NCI-H460 (cell line): ENCODE results near the gene SFSWAP. TPM values are rescaled to one million over a fixed set of nuclear protein-coding genes. Genes with fewer than 3 reads are reported as not detected.

Experiments used
- DNase-seq: peaks from one replicate; pipeline ENCODE4 v3.0.0-alpha.2; 2016; ENCODE audit warnings: low read depth; ENCODE audit errors: extremely low read depth
- total RNA-seq: library from RNA; depleted of rRNA; stranded (reverse); fragments of >200 nt; shearing (Covaris generic); gene quantifications from 2 replicates; pipeline ENCODE4 v1.2.3, GENCODE V29; 2014

The SFSWAP gene
- total RNA-seq, 1 experiment from 2014 or later: 34.6 TPM

DNA sequence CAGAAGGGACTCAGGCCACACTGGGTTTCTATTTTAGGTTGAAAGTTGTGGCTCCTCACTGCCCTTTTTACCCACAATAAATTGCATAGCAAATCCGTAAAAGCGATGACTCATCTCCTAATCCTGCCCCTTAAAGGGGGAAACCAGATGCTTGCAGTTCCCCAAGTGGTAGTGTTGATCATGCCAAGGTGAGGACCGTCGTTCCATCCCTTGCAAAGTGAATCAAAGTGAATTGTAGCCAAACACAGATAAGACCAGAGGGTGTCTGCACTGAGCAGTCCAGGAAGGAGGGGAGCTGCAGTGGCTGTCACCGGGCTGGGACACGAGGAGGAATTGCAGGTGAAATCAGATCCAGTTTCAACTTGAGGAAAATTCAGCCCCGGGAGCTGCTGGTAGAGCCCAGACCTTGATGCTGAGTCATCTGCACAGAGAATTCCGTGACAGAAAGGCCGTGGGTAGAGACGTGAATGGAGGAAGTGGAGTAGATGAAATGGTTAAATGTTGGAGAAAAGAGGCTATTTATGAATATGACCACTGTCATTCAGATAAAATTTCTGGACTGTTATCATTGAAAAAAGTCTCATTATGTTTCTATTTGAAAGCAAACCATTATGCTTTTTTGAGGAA lies 73.1 kb downstream of the SFSWAP start:
- peak; percentile 25 for DNase-seq

GRCh38 chr12:131784909-131785762 lies 74.2 kb downstream of the SFSWAP start:
- DNase-seq: no peak

- DNase-seq: no peak
These were observed 75.0 kb downstream of the SFSWAP start for GRCh38 chr12:131785763-131786330.

- DNase-seq: no peak
These were observed 75.4 kb downstream of the SFSWAP start for GRCh38 chr12:131786331-131786730.

GRCh38 chr12:131787143-131787660 lies 76.3 kb downstream of the SFSWAP start:
- DNase-seq: no peak

GRCh38 chr12:131788070-131788469 lies 77.2 kb downstream of the SFSWAP start:
- DNase-seq: no peak

DNA sequence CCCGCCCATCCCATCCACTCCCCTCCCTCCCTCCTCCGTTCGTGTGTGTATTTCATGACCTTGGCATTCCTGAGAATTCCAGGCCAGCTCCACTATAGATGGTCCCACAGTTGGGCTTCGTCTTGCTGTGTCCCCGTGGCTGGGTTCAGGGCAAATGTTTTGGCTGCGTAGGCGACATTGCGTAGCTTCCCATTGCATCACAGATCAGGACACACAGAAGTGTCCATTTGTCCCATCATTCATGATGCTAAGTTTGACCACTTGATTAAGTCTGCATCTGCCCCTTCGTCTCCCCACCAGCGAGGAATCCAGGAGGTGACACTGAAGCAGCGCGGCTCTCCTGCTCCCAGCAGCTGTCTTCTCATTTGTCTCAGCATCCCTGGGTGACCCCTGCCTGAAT lies 78.7 kb downstream of the SFSWAP start:
- DNase-seq: no peak

- no peak for DNase-seq
These were observed 82.5 kb downstream of the SFSWAP start for GRCh38 chr12:131793243-131794022.

DNA sequence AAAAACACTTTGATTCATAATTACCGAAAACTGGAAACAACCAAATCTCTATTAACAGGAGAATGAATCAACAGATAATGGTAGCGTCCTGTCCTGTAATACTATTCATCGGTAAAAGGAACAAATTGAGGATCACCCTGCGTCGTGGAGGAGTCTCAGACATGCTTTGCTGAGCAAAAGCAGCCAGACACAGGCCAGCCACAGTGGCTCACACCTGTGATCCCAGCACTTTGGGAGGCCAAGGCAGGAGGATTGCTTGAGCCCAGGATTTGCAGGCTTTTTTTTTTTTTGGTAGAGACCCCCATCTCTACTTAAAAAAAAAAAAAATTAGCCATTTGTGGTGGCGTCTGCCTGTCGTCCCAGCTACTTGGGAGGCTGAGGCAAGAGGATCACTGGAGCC lies 83.2 kb downstream of the SFSWAP start:
- no peak for DNase-seq

GRCh38 chr12:131794573-131794972 lies 83.7 kb downstream of the SFSWAP start:
- DNase-seq: no peak

GRCh38 chr12:131795064-131795463 lies 84.2 kb downstream of the SFSWAP start:
- DNase-seq: no peak

GRCh38 chr12:131795690-131796410 lies 85.0 kb downstream of the SFSWAP start:
- DNase-seq: no peak

DNA sequence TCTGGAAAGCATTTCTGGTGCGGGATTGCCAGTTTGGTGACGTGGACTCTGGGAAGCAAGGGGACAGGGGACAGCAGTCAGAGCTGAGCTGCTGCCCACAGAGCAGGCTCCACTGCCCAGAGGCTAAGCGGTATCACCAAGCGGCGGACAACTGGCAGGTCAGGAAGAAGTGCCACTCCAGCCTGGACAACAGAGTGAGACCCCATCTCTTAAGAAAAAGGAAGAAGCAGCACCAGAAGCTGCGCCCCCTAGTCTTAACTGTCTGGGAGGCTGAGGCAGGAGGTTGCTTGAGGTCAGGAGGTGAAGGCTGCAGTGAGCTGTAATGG lies 85.5 kb downstream of the SFSWAP start:
- DNase-seq: no peak

DNA sequence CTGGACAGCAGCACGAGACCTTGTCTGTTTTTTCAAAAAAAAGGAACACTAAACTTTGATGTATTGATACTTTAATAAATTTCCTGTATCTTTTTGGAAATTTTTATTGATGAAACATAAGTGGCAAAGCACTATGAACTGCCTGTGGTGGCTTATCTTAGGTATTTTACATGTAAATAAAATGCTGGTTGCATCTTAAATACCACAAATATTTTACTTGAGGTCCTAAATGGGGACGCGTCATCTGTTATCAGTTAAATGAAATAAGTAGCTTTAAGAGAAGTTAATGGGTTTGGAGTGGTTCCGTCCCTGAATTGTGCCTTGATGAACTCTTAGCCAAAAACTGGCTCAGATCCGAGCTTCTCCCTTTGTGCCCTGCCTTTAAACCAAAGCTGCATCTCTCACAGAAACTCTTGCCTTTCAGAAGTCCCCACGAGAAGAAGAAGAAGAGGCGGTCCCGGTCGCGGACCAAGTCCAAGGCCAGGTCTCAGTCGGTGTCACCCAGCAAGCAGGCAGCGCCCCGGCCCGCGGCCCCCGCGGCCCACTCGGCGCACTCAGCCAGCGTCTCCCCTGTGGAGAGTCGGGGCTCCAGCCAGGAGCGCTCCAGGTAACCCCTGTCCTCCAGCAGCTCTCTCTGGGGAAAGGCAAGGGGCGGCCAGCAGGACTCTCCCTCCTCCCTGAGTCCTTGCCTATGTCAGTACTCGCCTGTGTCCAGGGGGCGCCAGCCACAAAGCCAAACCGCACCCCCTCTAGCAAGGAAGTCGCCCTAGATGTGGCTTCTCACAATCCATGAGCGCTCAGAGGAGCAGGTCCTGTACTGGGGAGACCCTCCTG lies 86.1 kb downstream of the SFSWAP start:
- no peak for DNase-seq

GRCh38 chr12:131797588-131797934 lies 86.7 kb downstream of the SFSWAP start:
- no peak for DNase-seq

- DNase-seq: no peak
These were observed 88.3 kb downstream of the SFSWAP start for GRCh38 chr12:131799195-131799594.

GRCh38 chr12:131799828-131800593 lies 89.1 kb downstream of the SFSWAP start:
- DNase-seq: no peak

DNA sequence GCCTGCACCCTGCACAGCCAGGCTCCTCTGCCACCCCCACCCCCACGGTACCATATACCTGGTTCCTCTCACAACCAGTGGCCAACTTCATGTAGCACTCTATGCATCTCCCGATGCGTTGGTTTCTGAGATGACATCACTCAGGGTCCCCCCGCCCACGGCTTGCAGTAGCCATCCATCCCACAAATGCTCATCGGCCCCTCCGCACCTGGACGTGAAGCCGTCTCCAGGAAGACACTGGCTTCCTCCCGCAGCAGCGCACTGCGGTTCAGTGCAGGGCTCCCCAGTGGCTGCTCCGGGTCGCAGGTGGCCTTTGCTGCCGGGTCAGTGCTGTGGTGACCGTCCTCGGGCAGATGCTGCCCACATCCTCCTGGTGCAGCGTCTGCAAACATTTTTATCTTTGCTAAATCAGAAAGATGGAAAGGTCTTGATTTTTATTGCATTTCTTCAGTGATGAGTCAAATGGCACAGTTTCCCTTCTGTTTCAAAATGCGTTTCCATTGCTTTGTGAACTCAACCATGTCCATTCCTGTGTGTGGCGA lies 89.8 kb downstream of the SFSWAP start:
- DNase-seq: no peak
